ENCODE results near the gene NPR2.

Gene NPR2

GRCh38 chr9:35852876-35853865 lies 61.8 kb downstream of the NPR2 start:
- DNase-seq (ENCODE audit: low read depth, low spot score): no peak

GRCh38 chr9:35854091-35854762 lies 62.8 kb downstream of the NPR2 start:
- DNase-seq (ENCODE audit: low read depth, low spot score): no peak
- ChIA-PET CTCF (interaction anchor here (1.2 to 1.7 kb wide), 2 partner anchors 28 to 64 kb away, joined by 3 to 5 read pairs; no protein-coding TSS in a partner anchor), POLR2A (no interaction called here)
- no peak overlapping the region for H3K4me3 ChIP-seq (ENCODE audit: low read depth, low read length)
- no peak for TF ChIP-seq CTCF (IDR thresholded peaks at IDR 0.05; ENCODE audit: insufficient read depth, low read length, missing control alignments)

More at GRCh38 chr9:35852876-35853865, 61.8 kb downstream of the NPR2 start:
- ChIA-PET CTCF (interaction anchor here (1.5 to 4.4 kb wide), 2 partner anchors 27 to 29 kb away, joined by 9 to 16 read pairs; no protein-coding TSS in a partner anchor), POLR2A (no interaction called here)
- no peak overlapping the region for H3K4me3 ChIP-seq (ENCODE audit: low read depth, low read length)
- TF ChIP-seq CTCF (IDR thresholded peaks at IDR 0.05; ENCODE audit: insufficient read depth, low read length, missing control alignments): no peak

GRCh38 chr9:35856206-35856605 lies 64.8 kb downstream of the NPR2 start:
- no peak overlapping the region for H3K4me3 ChIP-seq (ENCODE audit: low read depth, low read length)
- POLR2A ChIA-PET: no interaction called here
- DNase-seq (ENCODE audit: low read depth, low spot score): no peak
- TF ChIP-seq CTCF (IDR thresholded peaks at IDR 0.05; ENCODE audit: insufficient read depth, low read length, missing control alignments): no peak
- CTCF ChIA-PET: interaction anchor here (0.7 to 1.6 kb wide), 5 partner anchors 9 to 472 kb away, joined by 3 to 11 read pairs (median 3); no protein-coding TSS in a partner anchor

- ChIA-PET CTCF (interaction anchor here (1.4 to 1.7 kb wide), 6 partner anchors 8 to 66 kb away, joined by 3 to 11 read pairs (median 6); no protein-coding TSS in a partner anchor), POLR2A (no interaction called here)
- TF ChIP-seq CTCF (IDR thresholded peaks at IDR 0.05; ENCODE audit: insufficient read depth, low read length, missing control alignments): no peak
- H3K4me3 ChIP-seq (ENCODE audit: low read depth, low read length): no peak overlapping the region
- no peak for DNase-seq (ENCODE audit: low read depth, low spot score)
Observed at GRCh38 chr9:35856882-35857281, 65.5 kb downstream of the NPR2 start.

- POLR2A ChIA-PET: no interaction called here
- TF ChIP-seq CTCF (IDR thresholded peaks at IDR 0.05; ENCODE audit: insufficient read depth, low read length, missing control alignments): no peak
- no peak overlapping the region for H3K4me3 ChIP-seq (ENCODE audit: low read depth, low read length)
- CTCF ChIA-PET: interaction anchor here (0.9 to 2.2 kb wide), 4 partner anchors 10 to 23 kb away, joined by 3 to 16 read pairs (median 5); no protein-coding TSS in a partner anchor
- DNase-seq (ENCODE audit: low read depth, low spot score): no peak
Observed at GRCh38 chr9:35858458-35858857, 67.1 kb downstream of the NPR2 start.

Data from AG04449 (cell line).